SW480 (cell line): ENCODE data around the gene SH3BGRL2.

Source experiments
- DNase-seq: peaks from one replicate; pipeline ENCODE4 v3.0.0-alpha.2; 2016; ENCODE audit warnings: low spot score

The SH3BGRL2 gene

DNA sequence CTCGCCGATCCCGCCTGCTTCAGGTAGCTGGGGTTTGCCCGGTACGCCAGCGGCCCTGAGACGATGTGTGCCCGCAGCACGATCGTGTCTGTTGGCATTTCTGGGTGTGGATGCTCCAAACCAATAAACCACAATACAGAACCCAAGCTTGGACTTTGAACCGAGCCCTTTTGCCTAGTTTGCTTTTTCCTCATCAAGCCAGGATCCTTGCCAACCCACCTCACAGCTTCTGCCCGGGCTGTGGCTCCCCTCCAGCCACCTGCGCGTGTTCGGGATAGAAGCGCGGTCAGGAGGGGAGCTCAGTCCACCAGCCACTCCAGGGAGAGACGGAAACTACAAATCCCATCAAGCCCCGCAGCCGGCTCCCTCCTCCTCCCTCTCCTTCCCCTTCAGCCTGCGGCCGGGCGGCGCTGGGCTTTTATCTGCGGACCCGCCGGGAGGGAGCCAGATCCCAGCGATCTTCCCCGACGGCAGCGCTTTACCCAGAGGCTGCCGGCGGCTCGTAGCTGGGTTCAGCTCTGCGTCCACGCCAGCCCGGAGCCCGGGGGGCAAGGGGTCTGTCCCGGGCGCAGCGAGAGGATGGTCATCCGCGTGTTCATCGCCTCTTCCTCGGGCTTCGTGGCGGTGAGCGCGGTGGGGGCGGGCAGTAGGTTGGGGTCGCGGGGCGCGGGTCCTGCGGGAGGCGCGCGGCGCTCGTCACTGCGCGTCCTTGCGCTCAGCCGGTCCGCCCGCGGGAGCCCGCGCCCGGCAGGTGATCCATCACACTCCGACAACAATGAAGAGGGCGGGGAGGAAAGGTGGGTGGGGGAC lies at the start of gene SH3BGRL2:
Gene SH3BGRL2, plus strand, starts transcription at position 447 of the 810 bp plus-strand sequence. Its CDS starts 133 bp downstream, at position 580.
- DNase-seq: peak; percentile 97

DNA sequence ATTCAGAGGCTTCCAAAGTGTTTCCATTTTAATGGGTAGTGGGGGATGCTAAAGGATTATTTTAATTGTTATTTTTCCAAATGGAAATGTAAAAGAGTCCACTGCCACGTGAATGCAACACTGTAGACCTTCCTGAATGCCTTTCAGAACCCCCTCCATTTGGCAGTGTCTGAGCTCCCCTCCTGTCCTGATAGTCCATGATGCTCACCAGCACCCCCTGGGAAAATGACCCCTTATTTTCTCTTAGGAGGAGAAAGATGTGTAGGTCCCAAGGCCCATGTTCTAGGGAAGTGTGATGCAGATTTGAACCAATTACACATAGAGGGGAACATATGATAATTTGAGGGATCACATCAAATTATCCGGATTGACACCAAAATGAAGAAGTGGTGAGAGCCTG lies 46.8 kb upstream of the SH3BGRL2 start:
- no peak for DNase-seq

DNA sequence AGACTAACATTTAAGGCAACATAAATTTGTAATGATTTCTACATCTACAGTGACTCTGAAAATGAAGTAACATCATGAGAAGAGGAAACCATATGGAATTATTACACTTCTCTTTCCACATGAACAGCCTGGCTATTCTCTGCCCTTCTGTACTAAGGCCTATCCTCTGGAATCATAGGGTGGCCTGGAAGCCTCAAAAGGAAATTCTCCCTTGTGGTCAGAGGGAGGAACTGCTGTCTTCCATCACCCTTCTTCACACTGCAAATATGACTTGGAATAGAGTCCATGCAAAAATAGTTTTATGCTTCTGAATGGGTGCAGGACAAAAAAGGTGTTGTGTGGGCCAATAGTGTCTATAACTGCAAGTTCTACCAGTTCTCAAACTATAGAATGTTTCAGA lies 44.6 kb upstream of the SH3BGRL2 start:
- DNase-seq: peak; percentile 27

DNA sequence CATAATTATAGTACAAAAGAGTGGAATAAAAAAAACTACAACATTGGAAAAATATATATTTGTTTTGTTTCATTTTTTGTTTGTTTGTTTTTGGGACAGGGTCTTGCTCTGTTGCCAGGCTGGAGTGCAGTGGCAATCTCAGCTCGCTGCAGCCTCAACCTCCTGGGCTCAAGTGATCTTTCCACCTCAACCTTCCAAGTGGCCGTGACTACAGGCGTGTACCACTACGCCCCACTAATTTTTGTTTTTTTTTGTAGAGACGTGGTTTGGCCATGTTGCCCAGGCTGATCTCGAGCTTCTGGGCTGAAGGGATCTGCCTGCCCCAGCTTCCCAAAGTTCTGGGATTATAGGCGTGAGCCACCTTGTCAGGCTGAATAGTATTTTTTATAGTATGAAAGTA lies 41.4 kb upstream of the SH3BGRL2 start:
- no peak for DNase-seq

DNA sequence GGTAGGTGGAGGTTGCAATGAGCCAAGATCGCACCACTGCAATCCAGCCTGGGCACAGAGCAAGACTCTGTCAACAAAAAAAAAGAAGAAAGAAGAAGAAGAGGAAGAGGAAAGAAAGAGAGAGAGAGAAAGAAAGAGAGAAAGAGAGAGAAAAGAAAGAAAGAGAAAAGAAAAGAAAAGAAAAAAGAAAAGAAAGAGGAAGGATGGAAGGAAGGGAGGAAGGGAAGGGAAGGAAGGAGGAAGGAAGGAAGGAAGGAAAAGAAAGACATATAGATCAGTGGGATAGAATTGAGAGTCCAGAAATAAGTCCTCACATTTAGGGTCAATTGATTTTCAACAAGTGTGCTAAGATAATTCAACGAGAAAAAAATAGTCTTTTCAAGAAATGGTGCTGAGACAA lies 34.0 kb upstream of the SH3BGRL2 start:
- DNase-seq: no peak

DNA sequence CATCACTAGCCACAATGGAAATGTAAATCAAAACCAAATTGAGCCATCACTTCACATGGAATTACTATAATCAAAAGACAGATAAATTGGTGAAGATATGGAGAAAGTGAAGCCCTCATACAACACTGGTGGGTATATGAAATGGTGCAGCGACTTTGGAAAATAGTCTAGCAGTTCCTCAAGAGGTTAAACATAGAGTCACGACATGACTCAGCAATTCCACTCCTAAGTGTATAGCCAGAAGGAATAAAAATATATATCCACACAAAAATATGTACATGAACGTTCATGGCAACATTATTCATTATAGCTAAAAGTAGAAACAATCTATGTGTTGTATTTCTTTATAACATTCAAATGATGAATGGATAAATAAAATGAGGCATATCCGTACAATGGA lies 33.1 kb upstream of the SH3BGRL2 start:
- no peak for DNase-seq

DNA sequence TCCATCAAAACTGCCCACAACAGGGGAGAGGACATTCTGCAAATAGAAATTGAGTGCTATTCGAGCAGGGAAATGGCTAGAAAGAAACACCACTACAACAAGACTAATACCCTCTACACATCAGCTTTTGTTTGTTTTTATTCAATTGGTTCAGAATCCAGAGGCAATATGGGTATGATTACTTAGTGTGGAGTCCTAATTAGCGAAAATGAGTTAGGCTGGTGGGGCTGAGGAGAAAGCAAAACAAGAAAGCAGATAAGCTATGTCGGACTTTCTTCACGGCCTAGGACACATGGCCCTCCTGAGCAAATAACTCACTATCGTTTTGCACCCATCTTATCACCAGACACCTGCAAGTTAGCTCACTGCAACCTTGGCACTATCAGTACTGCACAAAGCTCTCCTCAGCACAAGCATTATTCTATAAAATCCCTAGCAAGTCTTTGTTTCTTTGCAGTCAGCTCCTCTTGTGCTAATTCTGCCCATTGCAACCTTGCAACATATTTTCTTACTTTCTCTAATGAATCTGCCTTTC lies 31.3 kb upstream of the SH3BGRL2 start:
- DNase-seq: no peak

DNA sequence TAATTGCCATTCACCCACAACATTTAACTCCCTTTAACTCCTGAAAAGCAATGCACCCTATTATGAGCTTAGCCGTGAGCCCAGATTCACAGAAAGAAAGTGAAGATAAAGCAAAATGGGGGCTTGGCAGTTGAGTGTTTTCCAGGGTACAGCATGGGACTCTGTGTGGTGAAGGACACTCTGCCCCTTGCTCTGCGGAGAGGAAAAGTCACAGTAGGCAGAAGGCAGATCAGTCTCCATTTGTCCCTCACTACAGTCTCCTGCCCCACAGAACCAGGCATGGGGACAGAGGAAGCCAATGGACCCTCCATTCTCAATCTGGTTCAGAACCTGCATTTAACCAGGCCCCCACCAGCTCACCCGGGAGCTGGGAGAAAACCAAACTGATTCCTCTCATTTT lies 30.8 kb upstream of the SH3BGRL2 start:
- DNase-seq: no peak

DNA sequence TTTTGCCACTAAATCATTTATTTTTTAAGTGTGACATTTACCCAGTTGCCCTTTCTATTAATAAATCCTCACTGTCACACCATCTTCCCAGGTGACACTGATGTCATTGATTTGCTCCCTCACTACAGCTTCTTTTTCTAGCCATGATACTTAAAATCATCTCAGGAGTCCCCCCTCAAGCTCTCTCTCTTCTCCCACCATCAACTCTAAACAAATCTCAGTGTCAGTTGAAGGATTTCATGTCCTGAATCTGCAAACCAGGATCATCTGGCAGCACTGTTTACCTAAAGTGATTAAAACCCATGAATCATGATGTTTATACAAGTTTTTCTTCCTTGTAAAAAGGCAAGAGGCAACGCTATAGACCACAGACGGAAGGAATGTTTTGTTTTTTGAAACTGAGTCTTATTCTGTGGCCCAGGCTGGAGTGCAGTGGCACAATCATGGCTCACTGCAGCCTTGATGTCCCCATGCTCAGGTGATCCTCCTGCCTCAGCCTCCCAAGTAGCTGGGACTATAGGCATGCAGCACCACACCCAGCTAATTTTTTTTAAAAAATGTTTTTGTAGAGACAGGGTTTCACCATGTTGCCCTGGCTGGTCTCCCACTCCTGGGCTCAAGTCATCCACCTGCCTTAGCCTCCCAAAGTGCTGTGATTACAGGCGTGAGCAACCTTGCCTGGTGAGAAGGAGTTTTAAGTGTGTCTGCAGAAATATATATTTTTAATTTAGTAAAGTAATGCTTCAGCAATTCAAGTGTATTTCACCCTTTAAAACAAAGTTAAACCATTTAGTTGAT lies 30.1 kb upstream of the SH3BGRL2 start:
- no peak for DNase-seq

DNA sequence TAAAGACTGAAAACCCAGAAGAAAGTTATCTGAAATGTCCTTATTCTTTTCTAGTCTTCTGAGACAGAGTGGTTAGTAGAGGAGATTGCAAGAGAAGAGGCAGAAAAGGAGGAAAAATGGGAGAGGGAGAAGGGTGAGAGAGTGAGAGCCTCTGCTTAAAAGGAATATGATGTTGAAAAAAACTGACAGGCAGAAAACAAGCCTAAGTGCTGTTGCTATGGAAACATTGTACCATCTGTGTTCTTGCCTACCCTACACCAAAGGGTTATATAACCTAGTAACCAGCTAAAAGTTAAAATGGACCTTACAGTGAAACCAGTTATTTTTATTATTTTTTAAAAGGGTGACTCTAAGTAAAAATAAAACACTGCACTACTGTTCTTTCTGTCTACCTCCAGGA lies 28.3 kb upstream of the SH3BGRL2 start:
- no peak for DNase-seq

DNA sequence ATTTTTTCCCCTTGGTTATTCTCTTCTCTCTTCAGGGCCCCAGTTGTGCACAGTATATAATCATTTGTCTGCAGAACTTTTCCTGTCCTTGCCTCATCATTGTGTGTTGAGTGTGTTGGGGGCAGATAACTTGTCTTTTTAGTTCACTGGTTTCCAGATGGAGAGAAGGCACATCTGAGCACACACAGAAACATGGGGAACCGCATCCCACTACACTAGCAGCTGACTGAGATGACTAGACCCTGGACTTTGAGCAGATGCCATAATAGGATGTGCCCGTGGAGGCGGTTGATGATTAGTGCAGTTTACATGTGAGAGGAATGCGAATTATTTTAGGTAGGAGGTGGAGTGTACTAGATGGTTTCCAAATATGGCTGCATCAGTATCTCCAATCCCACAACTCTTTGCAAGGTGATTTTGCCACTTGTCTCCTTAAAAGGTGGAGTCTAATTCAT lies 26.5 kb upstream of the SH3BGRL2 start:
- peak; percentile 82 for DNase-seq

DNA sequence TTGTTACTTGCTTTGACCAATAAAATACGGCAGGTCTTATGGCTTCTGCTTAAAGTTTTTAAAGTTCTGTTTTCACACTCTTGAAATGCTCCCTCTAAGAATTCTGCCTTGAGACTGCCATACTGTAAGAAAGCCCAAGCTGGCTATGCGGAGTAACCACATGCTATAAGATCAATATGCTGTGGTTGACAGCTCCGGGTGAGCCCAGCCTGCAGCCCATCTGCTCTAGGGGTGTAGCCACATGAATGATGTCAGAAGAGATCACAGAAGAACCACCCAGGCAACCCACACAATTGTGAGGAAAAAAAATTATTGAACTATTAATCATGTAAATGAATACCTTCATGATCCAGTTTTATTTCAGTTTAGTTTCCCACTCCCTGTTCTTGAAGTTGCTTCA lies 26.1 kb upstream of the SH3BGRL2 start:
- DNase-seq: peak; percentile 6

DNA sequence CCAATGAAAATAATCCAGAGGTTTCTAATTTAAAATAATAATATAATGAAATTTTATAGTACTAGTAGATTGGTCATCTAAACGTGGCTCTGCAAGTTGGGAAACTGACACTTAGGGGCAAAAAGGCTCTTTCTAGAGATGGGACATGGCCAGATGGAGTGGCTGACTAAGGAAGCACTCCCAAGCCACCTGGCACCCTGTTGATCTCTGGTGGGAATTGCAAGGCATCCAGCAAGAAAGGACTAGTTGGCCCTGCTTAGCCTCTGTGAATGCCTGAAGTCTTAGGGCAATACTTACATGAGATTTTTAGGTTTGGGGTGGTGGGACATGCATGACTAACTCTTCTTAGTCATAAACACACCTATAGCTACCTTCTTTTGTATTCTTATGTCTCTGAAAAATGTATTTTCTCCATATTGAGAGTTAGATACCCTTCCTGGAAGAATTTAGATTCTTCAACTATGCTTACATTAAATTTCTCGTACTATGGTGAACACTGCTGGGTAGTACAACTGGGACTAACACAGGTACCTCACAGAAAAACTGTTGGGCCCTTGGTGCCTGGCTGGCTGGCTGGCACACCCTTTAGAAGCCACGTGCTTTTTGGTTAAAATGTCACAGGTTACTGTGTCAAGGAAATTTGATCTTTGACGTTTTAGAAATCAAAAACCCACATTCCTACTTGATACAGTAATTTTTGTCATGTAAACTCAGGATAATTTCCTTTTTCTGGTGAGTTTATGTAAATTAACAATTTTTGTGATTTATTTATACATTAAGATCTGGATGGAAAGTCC lies 25.0 kb upstream of the SH3BGRL2 start:
- DNase-seq: no peak

DNA sequence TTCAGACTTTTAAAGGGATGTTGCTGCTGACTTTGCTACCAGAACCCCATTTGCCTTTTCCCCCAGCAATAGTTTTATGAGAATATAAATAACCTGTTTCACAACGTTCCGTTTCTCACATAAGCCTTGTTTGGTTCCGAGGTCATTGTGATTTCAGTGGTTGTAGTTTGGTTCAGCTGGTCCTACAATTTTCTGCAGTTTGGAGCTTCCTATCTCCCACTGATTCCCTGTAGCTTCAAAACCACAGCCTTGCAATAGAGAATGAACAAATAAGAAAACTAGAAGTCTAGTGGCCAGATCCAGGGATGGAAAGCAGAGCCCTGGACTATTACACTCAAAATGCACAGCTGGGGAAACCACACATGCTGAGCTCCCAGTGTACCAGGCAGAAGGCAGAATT lies 24.1 kb upstream of the SH3BGRL2 start:
- no peak for DNase-seq

DNA sequence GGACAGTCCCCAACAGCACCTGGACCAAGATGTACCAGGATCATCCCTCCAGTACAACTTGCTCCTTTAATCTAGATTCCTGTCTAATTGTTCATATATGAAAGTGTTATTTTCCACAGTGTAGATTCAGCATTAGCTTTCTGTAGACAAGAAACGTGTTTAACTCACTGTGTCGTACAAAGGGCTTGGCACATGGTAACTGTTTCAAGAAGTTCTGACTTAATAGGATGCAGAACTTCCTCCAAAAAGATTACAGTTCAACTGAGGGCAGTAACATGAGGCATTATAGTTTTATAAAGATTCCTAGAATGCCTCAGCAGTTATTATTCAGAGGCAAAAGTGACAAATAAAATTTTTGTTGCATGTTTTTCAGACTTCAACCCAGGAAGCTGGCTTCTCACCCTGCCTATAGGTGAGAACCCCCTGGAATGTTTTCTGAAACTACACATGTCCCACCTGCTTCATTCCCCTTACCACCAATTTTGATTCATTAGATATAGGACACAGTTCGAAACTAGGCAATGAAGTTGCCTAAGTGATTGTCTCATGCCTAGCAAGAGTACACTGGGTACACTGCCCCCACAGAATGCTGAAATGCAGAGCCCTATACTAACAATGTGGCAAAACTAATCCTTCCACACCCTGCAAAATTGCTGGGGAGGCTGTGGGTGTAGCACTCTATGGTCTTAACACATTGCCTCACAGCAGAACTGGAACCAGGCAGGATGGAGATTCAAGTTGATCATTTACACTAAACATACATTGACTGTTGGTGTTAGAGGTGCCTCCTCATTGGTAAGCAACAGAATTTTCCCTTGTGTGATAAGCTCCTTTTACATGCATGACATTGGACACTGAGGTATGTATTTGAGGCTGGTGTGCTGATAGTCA lies 22.6 kb upstream of the SH3BGRL2 start:
- DNase-seq: no peak

DNA sequence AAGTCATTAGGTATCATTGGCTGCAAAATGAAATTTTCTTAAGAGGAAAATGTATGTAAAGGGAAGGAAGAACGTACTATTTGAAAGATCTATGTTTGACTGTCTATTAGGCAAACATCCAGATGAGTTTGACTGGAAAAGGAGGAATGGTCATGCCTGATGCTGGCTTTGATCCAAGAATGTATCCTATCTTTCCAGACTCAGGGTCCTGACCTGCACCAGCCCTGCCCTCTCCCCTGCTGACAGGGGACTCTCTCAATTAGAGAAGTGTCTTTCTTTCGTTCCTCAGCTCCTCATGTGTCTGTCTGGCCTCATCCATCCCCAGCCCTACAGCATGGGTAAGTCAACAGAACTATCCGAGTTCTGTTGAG lies 21.9 kb upstream of the SH3BGRL2 start:
- no peak for DNase-seq

DNA sequence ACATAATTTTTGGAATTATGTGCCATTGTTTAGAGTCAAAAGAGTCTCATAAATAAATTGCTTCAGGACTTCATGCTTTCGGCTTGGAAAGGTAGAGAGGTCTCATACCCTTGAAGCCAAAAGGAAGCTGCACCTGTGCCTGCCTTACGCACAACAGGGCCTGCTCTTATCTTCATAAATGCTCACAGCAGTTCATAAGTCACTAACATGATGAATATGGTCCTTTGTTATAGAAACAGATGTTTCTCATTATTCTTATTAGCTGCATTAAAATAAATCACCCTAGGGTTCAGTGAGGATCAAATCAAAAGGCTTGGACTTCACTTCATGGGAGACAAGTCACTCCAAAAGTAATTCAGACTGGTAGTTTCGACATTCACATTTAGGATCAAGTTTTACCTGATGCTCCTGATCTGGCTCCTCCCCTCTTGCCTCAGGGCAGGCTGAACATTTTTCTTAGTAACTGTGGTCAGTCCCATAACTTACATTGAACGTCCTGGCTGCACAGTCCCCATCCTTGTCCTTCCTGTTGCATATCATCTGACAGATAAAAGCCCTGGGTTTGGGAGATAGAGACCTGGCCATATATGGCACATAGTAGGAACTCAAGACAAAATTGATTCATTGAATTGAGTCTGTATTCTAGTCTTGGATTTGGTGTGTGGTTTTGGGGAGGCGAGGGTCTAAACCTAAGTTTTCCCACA lies 20.7 kb upstream of the SH3BGRL2 start:
- DNase-seq: no peak

DNA sequence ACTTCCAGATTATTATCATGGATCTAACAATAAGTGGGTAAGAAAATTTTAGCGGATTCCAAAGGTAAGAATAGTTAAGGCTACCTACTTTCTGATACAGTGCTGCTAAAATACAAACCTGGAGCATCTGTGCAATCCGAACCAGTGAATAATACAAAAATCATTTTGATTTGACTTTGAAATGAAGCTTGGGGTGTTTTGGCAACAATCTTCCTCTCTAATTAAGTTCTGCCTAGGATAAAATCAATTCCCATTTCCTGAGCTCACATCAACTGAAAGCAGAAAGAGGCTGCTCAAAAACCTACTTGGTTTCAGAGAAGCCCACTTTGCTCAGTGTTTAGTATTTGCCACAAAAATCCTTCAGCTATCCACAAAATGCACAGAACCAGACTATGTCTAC lies 18.7 kb upstream of the SH3BGRL2 start:
- DNase-seq: no peak

DNA sequence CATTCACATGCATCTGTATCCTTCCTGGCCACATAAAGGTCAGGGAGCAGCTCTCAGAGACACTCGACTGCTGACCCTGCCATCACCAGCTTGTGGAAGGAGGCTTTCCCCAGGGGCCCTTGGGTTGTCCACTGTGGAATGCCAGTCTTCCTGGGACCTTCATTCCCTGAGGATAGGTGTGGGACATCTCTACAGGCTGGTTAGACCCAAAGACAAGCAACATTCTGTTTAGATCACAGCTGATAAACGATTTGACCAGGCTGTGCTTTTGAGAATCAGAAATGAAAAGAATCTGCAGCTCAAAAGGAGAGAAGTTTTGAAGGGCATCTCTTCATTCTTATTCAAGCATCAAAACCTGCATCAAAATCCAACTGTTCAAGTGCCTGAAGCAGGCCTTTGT lies 18.2 kb upstream of the SH3BGRL2 start:
- DNase-seq: no peak

DNA sequence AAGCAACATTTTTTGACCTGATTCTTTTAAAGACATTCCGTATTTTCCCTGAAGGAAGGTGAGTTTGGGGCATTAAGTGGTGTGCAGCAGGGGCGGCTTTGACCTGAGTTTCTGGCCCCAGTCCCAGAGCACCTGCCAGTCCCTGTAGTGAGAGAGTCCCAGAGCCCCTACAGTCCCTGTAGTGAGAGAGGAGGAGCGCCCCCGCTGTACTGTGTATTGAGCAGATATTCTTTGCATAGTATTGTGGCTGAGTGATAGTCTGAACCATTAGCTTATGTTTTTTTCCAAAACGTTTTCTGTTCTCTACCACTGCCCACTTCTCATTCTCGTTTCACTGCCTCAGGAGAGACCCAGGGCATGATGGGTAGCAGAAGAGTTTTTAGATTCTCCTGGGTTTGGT lies 17.2 kb upstream of the SH3BGRL2 start:
- no peak for DNase-seq
